ENCODE measurements around the gene TBX1. TPM values are rescaled to one million over a fixed set of nuclear protein-coding genes. Genes with fewer than 3 reads are reported as not detected.

TBX1 gene
- total RNA-seq, 1 donor from 2014 or later, result 13.5 TPM

- H3K27me3 ChIP-seq (ENCODE audit: low read depth), result no peaks in the 10 kb centered on the region
- ATAC-seq (no peak), DNase-seq (peak; percentile 30)
- H3K27ac ChIP-seq, result no peak overlapping the region
- no peaks in the 10 kb centered on the region for H3K36me3 ChIP-seq
- intact Hi-C loops (cut with DNase I), result no loop called here
- H3K4me3 ChIP-seq, result no peak overlapping the region
- no peaks in the 10 kb centered on the region for H3K4me1 ChIP-seq
- no peak for TF ChIP-seq CTCF (IDR thresholded peaks at IDR 0.05)
- peaks cover 3% of the 10 kb centered on the region for H3K9me3 ChIP-seq
Observed at GRCh38 chr22:19795617-19796008, 35.0 kb downstream of the TBX1 start.

GRCh38 chr22:19796160-19796559 lies 35.6 kb downstream of the TBX1 start:
- Histone ChIP-seq H3K4me3 (no peak overlapping the region), H3K27me3 (ENCODE audit: low read depth) (no peaks in the 10 kb centered on the region), H3K4me1 (no peaks in the 10 kb centered on the region), H3K36me3 (no peaks in the 10 kb centered on the region), H3K9me3 (peaks cover 3% of the 10 kb centered on the region), H3K27ac (no peak overlapping the region)
- ATAC-seq (no peak), DNase-seq (no peak)
- no peak for TF ChIP-seq CTCF (IDR thresholded peaks at IDR 0.05)
- intact Hi-C loops (cut with DNase I), result no loop called here

GRCh38 chr22:19797086-19798002 lies 36.8 kb downstream of the TBX1 start:
- Histone ChIP-seq H3K27me3 (ENCODE audit: low read depth) (no peaks in the 10 kb centered on the region), H3K27ac (no peak overlapping the region), H3K4me3 (no peak overlapping the region), H3K4me1 (no peaks in the 10 kb centered on the region), H3K36me3 (no peaks in the 10 kb centered on the region), H3K9me3 (peaks cover 3% of the 10 kb centered on the region)
- intact Hi-C loops (cut with DNase I), result no loop called here
- TF ChIP-seq CTCF (IDR thresholded peaks at IDR 0.05), result no peak
- ATAC-seq, result no peak
- peak; percentile 38 for DNase-seq

GRCh38 chr22:19798003-19798665 lies 37.6 kb downstream of the TBX1 start:
- ATAC-seq (no peak), DNase-seq (peak; percentile 35)
- Histone ChIP-seq H3K27ac (no peak overlapping the region), H3K9me3 (peaks cover 1% of the 10 kb centered on the region), H3K4me1 (no peaks in the 10 kb centered on the region), H3K4me3 (no peak overlapping the region), H3K36me3 (no peaks in the 10 kb centered on the region), H3K27me3 (ENCODE audit: low read depth) (no peaks in the 10 kb centered on the region)
- TF ChIP-seq CTCF (IDR thresholded peaks at IDR 0.05), result no peak
- intact Hi-C loops (cut with DNase I), result no loop called here

GRCh38 chr22:19798891-19799293 lies 38.3 kb downstream of the TBX1 start:
- H3K4me1 ChIP-seq, result no peaks in the 10 kb centered on the region
- H3K4me3 ChIP-seq, result no peak overlapping the region
- no peak overlapping the region for H3K27ac ChIP-seq
- no peak for TF ChIP-seq CTCF (IDR thresholded peaks at IDR 0.05)
- peak; percentile 42 for DNase-seq
- intact Hi-C loops (cut with DNase I), result no loop called here
- H3K9me3 ChIP-seq, result no peaks in the 10 kb centered on the region
- peak in 1 of 2 donors; percentile 4 for ATAC-seq
- no peaks in the 10 kb centered on the region for H3K27me3 ChIP-seq (ENCODE audit: low read depth)
- H3K36me3 ChIP-seq, result no peaks in the 10 kb centered on the region

All from lower lobe of right lung (tissue), 2 donors.